ENCODE results near the gene DOK3.
A peak's percentile ranks its signal among the peaks of the same experiment; 100 is the strongest.

DOK3 gene

GRCh38 chr5:177509381-177509951 is at the start of gene DOK3:
TSS of gene DOK3 (minus strand) at chr5:177509826. CDS start at chr5:177509540, 286 bp downstream.
- no peak for DNase-seq (ENCODE audit: low read depth)

DNA sequence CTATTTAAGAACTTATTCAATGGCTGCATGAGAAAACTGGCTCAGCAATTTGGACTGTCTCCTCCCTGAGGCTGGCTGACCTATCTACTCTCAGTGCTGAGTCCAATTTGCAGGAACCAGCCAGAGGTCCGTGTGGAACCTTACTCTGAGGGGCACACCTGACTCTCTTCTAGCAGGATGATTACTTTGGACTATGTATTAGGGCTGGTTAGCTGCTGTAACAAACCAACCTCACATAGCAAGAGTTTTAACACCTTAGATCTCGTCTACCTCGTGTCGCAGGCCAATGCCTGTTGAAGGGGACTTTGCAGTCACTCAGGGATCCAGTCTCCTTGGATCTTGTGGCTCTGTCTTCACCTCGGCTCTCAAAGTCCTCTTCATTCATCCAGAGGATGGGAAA is 48.2 kb upstream of the DOK3 start:
- no peak for DNase-seq (ENCODE audit: low read depth)

DNA sequence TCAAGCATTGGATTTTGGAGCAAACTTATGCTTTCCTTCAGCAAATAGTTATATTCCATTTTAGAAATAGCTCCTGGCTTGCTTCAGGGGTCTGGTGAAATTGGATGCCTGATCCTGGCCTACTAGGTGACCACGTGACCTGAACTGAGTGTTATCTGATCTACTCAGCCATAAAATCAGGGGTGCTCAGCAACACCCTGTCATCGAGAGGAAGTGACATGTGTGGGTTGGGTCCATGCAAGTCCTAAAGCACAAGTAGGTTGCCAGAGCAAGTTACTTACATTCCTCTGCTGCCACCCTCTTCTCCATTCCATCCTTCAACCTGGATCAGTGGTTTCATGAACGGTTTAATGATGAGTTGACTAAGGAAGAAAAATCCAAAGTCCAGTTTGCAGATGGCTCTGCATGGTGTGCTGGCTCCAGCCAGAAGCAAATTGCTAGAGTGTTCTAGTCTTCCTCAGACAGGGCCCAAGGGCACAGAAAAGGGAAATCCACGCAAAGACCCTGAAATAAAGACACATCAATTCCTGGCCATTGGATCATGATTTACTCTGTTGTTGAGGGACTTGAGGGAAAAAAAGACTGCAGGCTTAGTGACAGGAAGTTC is 47.5 kb upstream of the DOK3 start:
- no peak for DNase-seq (ENCODE audit: low read depth)

DNA sequence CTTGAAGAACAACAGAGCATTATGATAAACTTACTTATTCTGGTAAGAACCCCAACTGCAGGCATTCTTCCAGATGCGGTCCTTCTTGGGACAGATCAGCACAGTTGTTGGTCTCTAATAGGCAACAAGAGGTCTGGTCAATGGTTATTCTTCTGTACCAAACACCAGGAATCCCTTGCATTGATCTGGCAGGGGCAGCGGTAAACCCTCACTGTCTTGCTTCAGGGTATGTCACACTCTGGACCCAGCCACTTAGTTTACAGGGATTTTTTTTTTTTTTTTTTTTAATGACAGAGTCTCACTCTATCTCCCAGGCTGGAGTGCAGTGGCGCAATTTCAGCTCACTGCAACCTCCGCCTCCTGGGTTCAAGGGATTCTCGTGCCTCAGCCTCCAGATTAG is 46.0 kb upstream of the DOK3 start:
- DNase-seq (ENCODE audit: low read depth): no peak

DNA sequence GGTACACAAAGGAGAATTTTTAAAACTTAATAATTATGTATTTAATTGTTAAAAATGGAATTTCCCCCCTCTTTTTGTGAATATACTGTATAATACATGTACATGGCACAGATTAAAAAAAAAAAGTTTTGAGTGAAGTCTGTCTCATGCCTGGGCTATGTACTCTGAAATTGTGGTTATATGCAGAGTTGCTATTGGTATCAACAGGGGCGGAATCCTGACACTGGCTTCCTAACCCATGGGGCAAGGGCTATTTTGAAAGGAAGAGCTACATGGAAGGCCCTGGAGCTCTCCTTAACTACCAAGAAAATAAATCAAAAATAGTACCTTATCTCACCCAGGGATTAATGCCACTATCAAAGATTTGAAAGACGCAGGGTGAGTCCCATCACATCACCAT is 45.6 kb upstream of the DOK3 start:
- no peak for DNase-seq (ENCODE audit: low read depth)

DNA sequence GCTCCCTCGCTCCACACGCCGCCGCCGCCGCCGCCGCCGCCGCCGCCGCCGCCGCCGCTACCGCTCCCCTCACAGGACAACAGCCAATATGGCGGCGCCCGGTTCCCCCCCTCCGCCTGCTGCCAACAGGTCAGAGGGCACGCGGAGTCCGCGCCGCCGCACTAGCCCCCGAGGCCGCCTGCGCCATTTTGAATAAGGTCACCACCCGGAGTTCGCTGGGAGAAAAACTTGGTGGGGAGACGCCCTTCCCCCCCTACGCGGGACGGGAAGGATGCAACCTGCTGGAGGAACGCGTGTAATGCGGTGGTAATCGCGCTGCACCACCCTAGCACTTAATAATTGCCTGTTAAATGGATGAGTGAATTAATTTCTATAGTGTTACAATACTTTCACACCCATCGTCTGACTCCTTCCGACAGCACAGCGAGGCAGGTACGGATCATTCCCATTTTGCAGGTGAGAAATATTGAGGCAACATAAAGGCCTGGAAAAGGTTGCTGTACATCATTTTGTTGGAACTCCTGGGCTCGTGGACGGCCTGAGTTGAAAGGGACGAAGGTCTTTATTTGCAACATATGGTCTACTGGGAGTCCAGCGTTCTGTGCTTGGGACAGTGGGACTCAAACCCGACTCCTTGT is 45.0 kb upstream of the DOK3 start, which contains the start of gene FAM193B:
TSS of gene FAM193B (minus strand) at position 90 of the 638 bp plus-strand sequence. CDS start 105 bp downstream, outside the sequence.
- DNase-seq (ENCODE audit: low read depth): peak; percentile 89

DNA sequence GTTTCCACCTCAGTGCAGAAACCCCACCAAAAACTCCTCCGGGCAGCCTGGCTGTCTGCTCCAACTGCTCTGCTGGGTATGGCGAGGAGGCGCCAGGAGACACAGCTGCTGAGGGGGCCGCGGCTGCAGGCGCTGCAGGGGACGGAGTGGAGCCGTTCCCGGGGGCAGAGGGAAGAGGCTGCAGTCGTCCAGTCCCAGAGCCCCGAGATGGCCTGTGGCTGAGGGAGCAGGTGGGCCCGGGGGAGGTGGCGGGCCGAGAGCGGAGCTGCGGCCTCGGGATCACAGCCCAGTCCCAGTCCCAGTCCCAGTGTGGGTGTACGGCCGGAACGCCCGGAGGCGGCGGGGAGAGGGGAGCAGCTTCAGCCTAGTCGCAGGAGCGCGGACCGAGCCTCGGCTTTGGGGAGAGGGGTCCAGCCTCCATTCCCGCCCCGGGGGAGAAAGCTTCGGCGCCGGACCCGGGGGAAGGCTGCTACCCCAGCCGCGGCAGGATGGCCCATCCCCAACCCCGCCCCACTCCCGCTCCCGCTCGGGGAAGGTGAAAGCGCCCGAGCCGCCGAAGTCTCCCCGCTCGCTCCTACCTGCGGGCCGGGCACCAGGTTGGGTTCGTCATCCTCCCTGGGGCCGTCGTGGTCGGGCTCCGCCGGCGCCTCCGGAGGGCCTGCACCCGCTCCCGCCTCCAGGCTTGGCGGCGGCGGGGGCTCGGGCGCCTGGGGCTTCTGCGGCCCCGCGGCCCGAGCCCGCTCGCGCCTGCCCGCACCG is 44.2 kb upstream of the DOK3 start:
- peak; percentile 25 for DNase-seq (ENCODE audit: low read depth)

- no peak for DNase-seq (ENCODE audit: low read depth)
Measured at GRCh38 chr5:177552839-177553455, 43.3 kb upstream of the DOK3 start.

DNA sequence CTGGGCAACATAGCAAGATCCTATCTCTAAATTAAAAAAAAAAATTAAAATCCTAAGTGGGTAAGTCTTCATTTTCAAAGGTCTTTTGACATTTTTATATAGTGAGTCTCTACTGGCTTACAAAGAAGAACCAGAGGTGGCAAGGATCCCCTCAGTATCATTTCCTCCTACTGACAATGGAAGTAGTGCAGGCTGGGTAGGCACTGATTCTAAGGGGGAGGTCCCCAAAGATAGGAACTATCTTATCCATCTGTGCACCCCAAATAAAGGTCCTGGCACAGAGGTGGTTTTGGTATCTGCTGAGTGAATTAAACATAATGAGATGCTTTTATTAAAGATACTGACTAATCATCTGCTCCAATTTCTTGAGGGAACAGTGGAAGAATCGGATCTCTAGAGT is 40.5 kb upstream of the DOK3 start:
- no peak for DNase-seq (ENCODE audit: low read depth)

- no peak for DNase-seq (ENCODE audit: low read depth)
Measured at GRCh38 chr5:177548495-177548894, 38.9 kb upstream of the DOK3 start.

DNA sequence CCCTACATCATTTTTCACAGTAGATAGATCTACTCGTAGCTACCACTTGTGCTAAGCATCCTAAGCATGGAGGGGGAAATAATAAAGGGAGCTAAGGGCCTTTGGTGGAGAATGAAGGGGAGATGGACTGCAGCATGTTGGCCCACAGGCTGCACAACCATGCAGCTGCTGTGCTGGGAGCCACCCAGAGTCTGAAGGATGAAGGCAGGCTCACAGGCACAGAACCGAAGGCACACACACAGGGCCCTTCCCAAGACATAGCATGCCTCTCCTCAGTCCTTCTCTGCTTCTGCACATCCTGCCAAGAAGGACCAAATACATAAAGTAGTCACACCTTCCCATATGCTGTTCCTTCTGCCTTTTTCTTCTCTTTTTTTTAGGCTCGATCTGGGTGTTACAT is 38.1 kb upstream of the DOK3 start:
- DNase-seq (ENCODE audit: low read depth): no peak

DNA sequence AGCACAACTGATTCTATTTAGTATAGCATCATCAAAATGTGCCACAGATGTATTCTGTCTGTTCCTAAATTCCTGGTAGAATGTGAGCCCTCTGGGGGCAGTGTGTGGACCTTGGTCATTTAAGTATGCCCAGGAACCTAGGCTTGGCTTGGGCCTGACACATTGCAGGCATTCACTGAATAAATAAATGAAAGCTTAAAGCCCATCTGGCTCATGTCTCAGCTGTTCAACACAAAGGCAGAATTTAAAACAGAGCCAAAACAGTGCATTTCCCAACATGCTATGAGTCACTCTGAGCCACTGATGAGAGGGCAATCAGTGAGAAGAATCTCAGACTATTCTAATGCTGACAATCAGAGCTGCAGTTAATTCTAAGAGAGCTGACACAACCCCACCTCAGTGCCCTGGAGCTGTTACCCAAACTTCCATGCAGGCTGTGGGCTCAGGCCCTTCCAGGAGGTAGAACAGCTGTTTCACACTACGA is 36.7 kb upstream of the DOK3 start:
- no peak for DNase-seq (ENCODE audit: low read depth)

DNA sequence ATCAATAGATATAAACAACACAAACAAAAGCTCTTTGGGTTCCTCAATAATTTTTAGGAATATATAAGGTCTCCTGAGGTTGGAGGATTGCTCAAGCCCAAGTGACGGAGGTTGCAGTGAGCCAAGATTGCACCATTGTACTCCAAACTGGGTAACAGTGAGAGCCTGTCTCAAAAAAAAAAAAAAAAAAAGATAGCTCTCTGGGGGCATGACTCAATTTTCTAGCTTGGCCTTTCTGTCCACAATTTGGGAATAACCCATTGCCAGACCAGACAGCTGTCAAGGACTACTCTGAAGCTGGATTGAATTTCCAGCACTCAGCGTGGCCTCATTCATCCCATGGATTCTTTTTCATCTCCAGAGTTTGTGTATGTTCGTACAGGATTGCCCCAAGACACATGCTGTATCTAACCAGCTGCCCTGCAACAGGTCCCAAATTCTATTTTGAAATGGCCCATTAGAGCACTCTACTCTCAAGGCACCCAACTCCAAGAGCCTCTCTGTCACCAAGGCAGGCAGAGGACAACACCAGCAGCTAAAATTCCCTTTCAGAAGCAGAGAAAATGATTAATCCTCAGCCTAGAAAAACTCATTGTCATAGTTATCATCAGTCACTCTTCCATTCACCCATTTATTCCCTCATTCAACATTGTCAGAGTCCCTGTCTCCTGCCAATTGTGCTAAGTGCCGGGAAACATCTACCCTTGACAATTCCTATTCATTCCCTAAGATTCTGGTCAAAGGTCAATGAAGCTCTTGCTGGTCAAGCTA is 36.0 kb upstream of the DOK3 start:
- no peak for DNase-seq (ENCODE audit: low read depth)

GRCh38 chr5:177542816-177543465 is 33.3 kb upstream of the DOK3 start:
- no peak for DNase-seq (ENCODE audit: low read depth)

DNA sequence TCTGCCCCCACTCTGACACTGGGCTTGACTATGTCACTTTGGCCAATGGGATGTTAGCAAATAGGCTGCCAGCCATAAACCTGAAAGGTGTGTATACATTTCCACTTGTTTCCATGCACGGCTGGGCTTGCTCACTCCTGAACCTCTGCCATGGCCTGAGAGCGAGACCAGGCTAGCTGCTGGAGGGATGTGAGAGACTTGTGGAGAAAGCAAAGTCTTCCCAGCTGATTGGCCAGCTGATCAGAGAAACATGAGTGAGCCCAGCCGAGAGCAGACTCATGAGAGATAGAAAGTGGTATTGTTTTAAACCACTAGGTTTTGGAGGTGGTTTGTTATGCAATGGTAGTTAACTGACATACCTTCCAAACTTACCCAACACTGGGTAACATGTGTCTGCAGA is 30.8 kb upstream of the DOK3 start:
- no peak for DNase-seq (ENCODE audit: low read depth)

DNA sequence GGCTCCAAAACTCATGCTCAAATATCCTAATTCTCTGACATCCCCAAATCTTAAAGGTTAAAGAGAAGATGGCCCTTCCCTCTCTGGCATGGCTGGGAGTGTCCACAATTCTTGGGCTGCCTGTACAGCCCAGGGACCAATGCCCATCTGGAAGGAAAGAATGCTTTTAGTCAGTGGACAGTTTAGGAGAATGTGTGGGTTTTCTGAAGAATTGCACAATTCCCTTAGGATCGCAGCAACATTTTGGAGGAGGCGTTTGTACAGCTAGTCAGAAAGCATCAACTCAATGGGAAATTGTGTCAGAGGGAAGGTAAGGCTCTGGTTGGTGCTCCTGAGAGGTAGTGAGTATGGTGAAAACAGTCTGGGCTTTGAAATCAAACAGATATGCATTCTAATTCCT is 29.8 kb upstream of the DOK3 start:
- no peak for DNase-seq (ENCODE audit: low read depth)

GRCh38 chr5:177538876-177539275 is 29.2 kb upstream of the DOK3 start:
- no peak for DNase-seq (ENCODE audit: low read depth)

DNA sequence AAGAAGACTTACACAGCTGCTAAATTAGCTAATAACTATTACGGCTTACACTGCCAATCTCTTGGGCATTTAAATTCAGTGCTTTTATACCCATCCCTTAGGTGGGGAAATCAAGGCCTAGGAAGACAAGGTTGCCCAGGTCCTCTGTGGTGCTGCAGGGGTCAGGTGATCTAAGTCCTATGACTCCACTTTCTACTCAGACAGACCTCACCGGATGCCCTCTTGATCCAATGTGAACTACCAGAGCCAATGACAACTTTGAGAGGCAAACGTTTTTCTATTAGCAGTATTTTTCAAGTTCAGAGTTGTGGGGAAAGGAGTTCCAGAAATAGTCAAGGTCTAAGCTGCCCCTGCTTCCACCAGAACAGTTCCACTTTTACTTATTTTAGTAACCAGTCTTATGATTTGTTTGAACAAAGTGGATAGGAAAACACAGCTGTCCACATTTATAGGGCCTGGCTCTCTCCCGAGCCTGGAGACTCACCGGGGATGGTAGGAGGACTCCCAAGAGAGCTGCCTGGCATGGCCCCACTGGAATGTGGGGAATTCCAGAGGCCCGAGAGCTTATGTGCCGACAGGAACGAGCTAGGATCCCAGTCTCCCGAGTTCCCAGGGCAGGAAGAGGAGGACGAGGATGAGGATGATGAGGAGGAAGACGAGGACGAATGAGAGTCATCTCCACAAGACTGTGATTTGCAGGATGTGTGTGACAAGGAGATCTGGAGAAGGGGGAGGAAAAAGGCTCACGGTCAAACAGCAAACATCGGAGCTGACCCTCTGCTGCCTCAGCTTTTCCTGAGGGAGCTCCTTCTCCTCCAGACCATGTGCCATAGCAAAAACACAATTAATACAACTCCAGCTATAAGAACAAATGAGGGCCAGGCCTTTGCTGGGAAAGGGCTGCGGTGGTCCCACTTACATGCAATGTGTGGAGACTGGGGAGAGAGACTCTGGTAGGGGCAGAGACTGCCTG is 28.0 kb upstream of the DOK3 start:
- DNase-seq (ENCODE audit: low read depth): no peak

DNA sequence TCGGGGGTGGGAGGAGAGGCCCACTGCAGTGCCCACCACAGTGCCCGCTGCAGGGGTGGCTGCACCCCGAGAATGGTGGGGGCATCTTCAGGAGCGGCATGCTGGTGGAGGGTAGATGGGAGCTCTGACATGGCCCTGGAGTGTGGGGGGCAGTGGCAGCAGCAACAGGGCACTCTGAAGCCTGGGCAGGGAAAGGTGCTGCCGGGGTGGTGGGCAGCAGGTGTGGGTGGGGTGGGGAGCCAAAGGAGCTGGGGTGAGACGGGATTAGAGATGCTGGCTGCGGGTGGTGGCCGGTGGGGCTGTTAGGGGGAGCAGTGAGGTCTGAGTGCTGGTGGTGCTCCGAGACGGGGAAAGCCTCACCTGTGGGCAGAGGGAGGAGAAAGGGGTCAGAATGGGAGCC is 26.8 kb upstream of the DOK3 start:
- no peak for DNase-seq (ENCODE audit: low read depth)

DNA sequence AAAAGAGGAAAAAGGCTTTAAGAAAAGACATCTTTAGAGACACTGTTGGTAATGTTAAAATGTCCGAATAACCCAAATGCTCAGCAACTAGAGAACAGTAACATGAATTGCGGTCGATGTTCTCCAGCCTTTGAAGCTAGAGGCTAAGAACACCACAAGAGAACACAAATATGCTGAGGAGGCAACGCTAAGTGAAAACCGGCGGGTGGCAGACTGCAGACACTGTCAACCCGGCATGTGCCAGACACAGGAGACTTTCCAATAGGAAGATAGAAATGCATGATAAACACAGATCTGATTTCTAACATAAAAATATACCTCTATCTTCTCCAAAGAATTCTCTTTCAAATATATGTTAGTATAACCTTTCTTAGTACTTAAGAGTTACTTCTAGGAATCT is 25.5 kb upstream of the DOK3 start:
- DNase-seq (ENCODE audit: low read depth): no peak
